Stimulated activated CD8-positive, alpha-beta memory T cell treated with anti-CD3 and anti-CD28 coated beads, Interleukin-4, amount 100 ng/mL, for 4 hours (primary cell): ENCODE measurements around the gene PTPRD.
"Not testable (repeated sequence)": the region's sequence is repeated elsewhere in the genome, so short reads cannot be mapped to it uniquely, and the experiment has no call there.

Experiments used
- DNase-seq, 2 donors: peaks; one replicate each; pipeline ENCODE4 v3.0.0-alpha.2; 2020; ENCODE audit warnings: low read depth in 2 of 2, low spot score in 1 of 2

PTPRD gene

DNA sequence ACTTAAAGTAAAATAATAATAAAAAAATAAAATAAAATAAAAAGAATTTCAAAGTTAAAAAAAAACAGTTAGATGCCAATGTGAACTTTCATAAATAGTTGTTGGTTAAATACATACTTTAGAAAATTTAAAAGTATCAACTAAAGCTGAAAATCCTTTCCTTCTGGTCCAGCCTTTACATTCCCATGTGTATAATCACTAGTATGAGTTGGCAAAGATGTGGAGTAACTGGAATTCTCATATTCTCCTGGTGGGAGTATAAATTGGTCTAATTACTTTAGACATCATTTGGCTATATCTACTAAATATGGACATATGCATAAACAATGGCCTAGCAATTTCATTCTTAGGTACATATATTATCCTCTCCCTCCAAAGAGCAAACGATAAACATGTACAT is 619.9 kb downstream of the PTPRD start:
- DNase-seq: no peak

DNA sequence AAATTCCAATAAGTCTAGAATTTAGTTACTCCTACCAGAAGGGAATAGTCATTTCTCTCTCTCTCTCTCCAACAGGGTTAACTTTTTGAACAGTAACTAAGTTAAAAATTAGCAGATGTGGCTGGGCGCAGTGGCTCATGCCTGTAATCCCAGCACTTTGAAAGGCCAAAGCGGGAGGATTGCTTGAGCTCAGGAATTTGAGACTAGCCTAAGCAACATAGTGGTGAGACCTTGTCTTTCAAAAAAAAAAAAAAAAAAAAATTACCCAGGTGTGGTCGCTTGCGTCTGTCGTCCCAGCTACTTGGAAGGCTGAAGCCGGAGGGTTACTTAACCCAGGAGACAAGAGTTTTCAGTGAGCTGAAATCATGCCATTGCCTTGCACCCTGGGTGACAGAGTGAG is 639.7 kb downstream of the PTPRD start:
- DNase-seq: no peak

DNA sequence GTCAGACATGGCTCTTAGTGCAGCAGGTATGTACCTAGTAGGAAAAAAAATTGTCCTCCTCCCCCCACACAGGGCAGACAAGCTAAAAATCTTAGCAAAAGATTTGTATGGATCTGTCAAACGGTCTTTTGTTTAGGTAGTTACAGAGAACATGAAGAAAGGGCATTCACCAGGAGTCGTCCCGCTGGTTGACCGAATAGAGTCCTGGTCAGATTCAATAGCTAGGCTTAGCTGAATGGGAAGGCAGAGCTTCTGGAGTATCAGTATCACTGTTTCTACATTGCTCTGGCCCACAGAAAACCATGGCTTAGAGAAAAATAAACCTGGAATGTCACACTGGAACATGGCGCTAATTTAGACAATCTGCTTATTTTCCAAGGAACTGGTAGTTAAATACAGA is 642.3 kb downstream of the PTPRD start:
- no peak for DNase-seq

DNA sequence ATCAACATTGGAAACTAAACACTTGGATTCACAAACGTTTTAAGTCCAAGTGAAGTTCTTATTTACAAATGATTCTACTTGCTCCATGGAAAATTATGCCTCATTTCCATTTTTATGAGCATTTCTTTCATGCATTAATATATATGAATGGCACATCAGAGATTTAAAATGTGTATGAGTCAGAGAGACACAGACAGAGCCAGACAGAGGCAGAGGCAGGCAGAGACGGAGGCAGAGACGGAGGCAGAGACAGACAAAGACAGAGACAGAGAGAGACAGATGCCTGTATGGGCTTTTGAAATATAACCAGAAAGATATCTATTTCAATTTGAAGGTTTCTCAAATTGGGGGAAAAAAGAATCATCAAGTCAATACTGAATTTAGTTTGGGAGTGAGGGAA is 649.0 kb downstream of the PTPRD start:
- no peak for DNase-seq

DNA sequence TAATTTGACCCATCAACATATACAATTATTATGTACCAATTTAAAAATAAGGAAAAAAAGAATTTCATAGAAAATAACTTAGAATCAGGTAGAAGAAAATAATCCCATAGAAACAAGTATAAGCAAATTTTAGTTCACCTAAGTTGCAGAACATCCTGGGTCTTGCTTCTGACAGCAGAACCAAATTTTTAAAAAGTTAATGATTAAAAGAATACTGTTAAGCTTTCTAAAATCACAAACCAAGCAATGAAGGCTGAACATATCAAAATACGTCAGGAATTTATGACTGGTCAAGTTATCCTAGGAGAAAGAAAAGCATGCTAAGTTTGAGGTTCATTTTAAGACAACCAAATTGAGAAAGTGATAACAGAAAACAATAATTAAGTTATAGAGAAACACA is 650.9 kb downstream of the PTPRD start:
- no peak for DNase-seq

DNA sequence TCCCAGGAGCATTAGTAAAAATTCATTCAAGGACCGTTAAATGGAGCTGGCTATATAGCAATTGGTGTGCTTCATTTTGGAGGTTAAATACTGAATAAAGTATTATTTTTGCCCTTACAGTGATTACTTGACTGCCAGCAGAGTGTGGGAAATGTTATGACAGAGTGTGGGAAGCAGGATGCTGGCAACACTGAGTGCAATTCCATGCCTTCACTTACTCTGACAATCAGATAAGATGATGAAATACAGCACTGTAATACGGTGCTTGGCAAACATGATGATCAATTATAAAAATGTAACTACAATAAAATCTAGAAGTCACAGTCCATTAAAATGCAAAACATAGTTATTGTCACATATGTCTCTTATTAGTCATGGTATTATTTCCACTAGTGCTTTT is 651.3 kb downstream of the PTPRD start:
- DNase-seq: no peak

DNA sequence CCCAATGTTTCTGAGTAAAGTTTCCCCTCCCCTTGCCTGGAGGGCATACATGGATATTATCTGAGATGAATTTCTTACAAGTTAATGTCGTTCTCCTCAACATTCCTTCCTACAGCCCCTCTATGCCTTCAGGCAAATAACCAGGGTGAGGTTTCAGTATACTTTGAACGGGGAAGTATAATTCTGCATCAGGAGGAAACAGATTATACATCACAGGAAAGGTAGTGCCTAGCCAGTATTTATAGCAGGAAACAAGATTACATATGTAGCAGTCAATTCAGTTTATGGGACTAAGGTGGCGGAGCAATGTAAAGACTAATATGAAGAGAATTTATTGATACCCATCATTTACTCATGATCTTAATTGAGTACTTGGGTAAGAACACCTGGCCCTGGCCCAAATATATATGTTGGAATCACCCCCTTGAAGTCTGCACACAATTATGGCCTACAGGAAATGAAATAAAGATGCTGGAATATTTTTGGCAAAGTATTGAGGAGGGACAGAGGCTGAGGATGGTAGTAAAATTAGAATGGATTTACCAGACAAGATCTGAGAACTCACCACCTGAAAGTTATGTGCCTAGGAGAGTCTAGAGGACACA is 661.1 kb downstream of the PTPRD start:
- DNase-seq: no peak

DNA sequence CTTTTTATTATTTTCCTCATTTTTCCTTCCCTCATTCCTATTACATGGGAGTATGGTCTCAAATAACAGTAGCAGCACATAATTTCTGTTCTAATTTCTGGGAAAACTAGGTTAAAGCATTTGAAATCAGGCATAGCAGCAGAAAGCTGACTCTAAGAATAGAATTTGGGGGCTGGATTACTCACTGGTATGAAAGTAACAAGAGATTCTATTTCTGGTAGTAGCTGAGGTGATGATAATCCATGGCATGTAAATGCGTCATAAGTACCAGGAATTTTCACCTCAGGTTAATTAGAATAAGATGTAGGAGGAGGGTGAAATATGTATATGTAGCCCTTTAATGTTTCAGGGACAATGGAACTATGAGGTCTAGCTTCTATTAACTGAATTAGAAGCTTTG is 662.0 kb downstream of the PTPRD start:
- no peak for DNase-seq

DNA sequence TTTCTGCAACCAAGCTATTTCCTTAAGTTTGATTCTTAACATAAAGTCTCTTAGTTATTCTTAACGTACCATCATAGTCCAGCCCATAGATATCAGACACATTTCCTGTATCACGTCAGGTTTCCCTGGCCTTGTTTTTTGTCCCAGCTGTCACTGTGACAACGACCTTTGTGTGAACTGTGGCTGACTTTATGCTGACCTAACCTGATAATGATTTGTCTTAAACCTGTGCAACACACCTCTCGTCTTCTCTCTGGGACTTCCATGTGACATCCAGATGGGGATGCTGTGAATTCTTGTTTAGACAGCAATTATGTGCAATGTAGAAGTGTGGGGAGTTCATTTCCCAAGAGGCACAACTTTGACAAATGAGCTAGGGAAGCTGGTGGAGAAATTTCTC is 662.8 kb downstream of the PTPRD start:
- DNase-seq: no peak

DNA sequence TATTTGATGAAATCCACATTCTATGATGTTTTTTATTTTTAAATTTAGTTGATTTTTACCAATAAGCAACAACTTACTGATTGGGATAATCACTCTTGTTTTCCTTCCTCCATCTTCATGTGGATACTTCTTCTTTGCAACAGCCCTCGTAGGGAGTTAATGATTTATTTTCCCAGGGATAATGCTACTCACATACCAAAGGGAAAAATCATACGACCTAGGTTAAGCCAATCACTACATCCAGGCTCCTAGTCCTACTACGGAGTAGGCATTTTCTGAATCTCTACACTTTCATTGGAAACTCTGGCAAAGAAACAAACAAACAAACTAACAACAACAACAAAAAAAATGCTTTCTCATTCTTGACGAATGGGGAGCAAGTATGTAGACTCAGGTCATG is 663.4 kb downstream of the PTPRD start:
- DNase-seq: no peak

DNA sequence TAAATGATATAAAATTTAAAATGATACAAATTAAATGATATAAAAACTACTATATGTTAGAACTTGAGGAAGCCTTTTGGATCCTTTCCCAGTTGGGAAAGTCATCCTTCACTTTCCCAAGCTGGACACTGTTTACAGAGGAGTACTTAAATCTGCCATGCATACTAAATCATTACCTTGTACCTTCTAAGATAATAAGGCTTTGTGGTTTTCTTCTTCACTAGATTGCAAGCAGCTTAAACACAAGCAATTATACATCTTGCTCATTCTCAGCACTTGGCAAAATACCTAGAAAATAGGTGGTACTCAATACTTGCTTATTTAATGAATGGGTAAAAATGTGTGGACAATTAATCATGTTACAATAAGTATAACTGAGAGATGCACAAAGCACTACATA is 666.8 kb downstream of the PTPRD start:
- DNase-seq: no peak

DNA sequence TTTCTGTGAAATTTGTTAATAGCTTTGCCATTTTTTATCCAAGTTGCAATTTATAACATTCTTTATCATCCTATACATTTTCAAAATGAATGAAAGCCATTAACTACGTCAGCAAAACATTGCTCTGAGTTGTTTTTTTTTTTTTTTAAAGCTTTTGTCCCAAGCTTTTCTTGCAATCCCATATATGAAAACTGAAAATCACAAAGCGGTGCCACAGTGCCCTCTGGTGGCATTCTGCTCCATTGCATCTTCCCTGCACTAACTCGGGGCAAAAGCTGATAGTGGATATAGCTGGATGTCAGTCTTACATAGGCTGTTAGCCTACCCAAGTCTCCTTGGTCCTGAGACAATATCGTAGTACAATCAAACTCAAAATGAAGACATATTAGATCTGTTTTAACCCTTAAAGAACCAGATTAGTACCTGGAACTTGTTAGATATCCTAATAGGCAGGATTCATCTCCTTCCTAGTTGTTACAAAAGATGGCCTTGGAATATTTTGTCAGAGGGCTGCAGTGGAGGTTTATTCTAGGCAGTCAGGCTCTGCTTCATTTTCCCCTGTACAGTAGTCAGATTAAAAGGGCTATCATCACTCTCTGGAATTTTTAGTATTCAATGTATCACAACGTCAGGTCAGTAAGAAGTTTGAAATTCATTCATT is 669.9 kb downstream of the PTPRD start:
- peak in 1 of 2 donors; percentile 24 for DNase-seq

DNA sequence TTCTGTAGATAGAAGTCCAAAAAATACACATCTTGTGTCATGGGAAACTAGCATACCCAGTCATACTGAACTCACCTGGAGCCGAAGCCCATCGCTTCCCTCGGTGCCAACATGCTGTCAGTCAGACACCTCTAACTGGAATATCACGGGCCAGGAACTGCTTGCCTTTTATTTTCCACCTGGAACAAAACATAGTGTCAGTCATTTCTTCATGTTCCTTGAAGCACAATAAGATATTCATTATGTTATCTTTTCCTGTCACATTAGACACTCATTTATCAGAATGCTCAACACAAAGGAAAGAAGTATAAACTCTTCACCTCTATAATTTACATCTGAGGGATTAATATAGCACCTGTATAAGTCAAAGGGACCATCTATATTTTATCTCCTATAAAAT is 674.4 kb downstream of the PTPRD start:
- DNase-seq: no peak

DNA sequence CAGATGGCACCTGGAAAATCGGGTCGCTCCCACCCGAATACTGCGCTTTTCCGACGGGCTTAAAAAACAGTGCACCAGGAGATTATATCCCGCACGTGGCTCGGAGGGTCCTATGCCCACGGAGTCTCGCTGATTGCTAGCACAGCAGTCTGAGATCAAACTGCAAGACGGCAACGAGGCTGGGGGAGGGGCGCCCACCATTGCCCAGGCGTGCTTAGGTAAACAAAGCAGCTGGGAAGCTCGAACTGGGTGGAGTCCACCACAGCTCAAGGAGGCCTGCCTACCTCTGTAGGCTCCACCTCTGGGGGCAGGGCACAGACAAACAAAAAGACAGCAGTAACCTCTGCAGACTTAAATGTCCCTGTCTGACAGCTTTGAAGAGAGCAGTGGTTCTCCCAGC is 681.3 kb downstream of the PTPRD start:
- DNase-seq: not testable (repeated sequence)

DNA sequence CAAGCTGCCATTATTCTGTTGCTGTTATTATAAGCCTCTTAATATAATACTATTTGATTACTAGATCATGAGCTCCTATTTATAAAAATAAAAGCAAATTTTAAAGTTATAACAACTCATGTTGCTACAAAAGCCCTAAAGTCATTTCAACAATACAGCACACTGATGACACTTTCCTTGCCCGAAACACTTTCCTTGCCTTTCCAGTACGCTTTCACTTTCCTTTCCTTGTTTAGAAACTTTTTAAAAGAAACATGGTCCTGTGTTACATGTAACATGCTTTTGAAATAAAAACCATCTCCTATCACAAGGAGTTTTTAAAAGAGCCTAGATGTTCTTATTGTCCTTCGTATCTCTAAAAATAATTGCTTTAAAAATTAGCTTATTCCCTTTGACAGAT is 688.4 kb downstream of the PTPRD start:
- no peak for DNase-seq

DNA sequence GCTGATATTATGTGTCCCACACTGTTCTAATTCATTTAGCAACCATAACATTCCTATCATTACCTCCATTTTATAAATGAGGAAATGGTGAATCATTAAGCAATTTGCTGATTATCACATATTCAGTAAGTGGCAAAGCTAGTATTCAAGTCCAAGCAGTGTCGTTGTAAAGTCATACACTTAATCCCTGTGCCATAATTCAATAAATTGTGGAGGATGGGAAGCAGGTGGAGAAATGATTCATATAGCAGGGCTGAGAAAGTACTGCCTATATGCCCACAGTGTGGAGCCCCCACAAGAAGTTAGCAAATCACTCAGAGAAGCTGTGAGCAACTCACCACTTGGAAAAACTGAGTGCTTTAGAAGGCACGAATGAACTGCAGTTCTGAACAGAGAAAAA is 691.0 kb downstream of the PTPRD start:
- no peak for DNase-seq

DNA sequence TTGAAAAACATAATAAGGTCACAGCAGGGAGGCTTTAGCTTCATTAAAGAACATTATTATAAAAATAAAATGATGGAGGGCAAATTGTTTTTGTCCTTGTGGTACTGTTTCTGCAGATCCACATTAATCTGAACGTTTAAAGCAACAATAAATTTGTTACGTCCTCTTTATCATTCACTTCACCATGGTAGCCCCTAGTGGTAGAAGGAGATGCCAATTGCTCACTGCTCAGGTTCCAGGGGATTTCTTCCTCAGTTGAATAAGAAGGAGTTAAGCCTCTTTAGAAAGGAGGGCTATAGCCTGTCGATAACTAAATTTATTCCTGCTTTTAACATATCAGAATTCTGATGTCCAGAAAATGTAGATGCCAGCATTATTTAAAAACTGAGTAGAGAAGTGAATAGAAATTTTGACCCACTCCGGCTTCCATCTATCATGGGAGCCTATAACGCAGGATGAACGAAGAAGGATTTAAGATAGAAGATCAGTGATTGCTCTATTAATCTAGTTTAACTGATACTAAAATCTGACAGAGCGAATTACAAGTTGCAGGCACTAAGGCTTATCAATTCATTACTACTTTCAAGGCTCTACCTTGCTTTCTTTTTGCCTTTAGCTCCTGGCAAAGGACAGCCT is 692.3 kb downstream of the PTPRD start:
- DNase-seq: no peak

DNA sequence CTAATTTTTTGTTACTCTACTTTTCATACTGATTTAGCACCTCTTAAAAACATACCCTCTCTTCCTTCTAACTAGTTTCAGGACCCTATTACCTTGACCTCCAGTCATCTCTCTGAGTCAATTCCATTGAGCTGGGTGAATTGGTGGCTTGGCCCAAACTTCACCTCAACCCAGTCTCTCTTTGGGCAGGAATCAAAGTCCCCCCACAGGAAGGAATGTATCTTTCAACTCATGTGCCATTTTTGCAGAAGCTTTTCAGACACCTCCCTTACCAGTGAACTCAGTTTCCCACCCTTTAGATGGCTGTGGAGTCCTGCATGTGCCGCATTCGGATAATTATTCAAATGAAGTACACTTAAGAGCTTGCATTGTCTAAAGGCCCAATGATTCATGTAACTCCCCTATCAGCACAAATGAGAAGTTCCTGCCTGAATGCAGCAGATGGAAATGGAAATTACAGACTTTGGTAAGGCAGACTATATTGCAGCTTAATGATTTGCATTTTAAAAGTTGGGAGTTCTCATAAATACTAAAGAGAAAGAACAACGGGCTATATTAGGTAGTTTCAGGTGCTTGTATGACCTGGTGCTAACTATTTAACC is 693.5 kb downstream of the PTPRD start:
- no peak for DNase-seq

DNA sequence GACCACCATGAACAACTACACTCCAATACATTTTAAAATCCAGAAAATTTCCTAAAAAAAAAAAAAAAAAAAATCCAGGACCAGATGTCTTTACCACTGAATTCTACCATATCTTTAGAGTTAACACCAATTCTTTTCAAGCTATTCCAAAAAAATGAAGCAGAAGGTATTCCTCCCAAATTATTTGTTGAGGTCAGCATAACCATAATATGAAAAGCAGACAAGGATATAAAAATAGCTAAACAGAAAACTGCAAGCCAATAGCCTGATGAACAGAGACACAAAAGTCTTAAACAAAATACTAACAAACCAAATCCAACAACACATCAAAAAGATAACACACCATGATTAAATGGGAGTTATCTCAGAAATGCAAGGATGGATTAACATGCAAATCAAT is 695.4 kb downstream of the PTPRD start:
- no peak for DNase-seq

DNA sequence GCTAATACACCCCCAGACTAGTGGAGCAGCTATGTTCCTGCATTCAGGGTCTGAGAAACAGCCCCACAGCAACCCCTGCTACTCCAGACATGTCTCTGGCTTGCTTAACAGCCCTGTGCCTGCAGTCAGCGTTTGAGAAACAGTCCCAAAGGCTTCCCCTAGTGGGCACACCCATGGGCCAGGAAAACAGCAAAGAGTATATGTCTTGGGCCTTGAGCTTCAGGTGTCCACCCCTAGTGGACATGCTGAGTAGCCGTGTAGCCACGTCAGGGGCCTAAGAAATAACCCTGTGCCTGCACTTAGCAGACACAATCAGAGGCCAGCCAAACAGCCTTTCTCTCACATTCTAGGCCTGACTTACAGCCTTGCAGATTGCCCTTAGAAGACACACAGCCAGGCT is 698.6 kb downstream of the PTPRD start:
- no peak for DNase-seq

DNA sequence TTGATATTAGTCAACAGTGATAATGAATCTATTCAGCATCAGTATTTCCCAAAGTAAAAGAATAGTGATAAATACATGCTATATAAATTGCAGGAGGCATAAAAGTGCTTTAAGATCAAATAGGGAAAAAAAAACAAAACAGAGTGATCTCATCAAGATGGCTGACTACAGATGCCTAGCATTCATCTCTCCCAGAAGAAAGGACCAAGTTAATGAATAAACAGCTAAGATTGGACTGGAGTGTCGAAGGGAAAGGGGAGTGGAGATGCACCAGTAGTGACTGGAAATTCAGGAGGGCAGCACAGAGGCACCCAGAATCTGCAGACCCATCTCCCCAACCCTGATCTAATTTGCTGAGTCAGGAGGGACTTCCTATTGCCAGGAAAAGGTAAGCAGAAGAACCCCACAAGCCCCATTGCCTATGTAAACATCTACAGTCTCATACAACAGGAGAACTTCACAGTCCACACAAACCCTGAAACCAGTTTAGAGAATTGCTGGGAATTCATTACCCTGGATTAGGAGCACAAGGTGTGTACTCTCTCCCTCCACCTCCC is 699.4 kb downstream of the PTPRD start:
- DNase-seq: no peak

DNA sequence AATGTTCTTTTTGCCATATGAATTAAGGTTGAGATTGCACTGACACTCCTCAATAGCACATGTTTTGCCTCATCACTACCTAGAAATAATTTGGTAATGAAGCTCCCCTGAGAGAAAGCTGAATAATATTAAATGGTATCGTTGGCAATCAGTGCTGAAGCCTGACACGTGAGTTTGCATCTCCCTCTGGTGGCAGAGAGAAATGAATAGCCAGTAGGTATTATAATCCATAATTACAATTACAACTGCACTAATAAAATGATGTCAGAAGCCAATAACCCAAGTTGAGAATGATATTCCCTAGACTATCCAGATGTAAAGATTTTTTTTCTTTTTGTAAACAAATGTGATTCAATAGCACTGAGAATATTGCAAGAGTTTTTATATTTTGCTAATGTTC is 700.3 kb downstream of the PTPRD start:
- DNase-seq: no peak
